ENCODE results near the gene PRKAA1. TPM values are rescaled to one million over a fixed set of nuclear protein-coding genes. Genes with fewer than 3 reads are reported as not detected.
"Not testable (repeated sequence)": the region's sequence is repeated elsewhere in the genome, so short reads cannot be mapped to it uniquely, and the experiment has no call there.

PRKAA1 gene
- total RNA-seq, 1 donor = 27.5 TPM

DNA sequence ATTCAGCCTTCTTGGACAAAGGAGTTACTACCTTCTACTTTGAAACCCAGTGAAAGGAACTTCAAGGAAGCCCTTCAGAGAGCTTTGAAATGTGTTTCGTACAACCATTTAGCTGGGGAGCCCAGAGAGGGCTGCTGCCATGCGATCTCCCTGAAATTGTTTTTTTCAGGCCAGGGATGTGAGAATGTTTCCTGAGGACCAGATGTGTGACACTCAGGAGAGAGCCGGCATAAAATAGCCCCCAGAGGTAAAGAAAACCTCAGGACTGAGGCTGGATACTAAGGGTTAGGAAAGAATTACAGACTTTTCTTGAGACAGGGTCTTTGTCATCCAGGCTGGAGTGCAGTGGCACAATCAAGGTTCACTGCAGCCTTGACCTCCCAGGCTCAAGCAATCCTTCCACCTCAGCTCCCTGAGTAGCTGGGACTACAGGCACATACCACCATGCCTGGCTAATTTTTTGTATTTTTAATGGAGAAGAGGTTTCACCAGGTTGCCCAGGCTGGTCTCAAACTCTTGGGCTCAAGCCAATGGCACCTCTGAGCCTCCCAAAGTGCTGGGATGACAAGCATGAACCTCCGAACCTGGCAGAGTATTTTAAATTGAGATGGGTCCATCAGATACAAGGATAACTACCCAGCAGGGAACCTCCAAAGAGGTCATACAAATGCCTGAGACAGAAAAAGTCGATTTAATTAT, 28.5 kb upstream of the PRKAA1 start:
- DNase-seq (ENCODE audit: low read depth in 2 of 3, low spot score in 2 of 3) = no peak

DNA sequence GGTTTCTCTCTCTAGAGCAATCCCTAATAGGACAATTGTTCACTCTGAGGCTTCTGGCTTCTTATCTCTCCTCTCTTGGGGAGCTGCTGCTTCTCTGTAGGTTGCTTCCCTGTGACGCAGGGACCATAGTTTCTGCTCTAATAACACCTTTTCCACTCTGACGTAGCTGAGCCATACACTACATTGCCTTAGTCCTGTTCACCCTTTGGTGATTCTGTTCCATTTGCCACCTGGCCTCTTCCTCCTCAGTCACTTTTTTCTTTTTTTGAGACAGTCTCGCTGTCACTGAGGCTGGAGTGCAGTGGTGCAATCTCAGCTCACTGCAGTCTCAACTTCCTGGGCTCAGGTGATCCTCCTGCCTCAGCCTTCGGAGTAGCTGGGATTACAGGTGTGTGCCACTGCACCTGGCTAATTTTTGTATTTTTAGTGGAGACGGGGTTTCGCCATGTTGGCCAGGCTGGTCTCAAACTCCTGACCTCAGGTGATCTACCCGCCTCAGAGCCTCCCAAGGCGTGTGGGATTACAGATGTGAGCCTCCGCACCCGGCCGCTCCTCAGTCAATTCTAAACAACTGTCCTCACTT, 27.4 kb upstream of the PRKAA1 start:
- DNase-seq (ENCODE audit: low read depth in 2 of 3, low spot score in 2 of 3) = not testable (repeated sequence)

DNA sequence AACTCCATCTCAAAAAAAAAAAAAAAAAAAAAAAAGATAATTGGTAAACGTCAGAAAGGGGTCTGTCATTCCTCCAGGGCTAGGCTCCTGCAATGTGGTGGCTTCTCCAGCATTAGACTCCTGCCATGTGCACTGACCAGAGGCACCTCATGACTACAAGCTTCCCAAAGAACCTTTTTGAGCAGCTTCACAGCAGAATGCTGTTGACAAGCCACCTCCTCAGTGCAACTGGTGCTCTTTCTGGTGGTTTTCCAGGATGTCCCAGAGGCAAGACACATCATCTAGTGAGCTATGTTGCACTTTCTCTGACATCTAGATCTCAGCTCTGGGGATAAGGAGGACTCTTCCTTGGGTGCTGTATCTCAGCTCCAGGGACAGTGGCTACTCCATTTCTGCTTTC, 25.3 kb upstream of the PRKAA1 start:
- no peak for DNase-seq (ENCODE audit: low read depth in 2 of 3, low spot score in 2 of 3)

DNA sequence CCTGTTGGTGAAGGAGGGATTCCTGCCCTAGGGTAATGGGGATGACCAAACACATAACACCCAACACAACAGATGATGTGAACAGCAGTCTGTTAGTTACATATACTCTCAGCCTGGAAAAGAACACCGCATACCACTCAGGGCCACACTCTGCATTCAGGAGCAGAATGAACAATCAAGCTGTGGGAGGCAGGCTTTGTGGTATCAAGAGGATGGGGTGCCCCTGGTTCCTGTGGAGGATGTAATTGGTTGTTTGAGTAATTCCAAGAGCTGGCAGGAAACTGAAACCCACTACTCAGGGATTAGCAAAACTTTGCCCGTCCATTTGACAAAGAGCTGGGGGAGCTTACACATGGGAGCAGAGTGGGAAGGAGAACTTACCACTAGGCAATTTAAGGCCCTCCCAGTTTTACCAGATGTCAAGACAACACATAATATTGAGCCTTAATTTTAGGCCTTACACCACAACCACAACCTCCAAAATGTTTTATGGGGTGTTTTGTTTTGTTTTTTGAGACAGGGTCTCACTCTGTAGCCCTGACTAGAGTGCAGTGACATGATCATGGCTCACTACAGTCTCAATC, 15.6 kb upstream of the PRKAA1 start:
- no peak for DNase-seq (ENCODE audit: low read depth in 2 of 3, low spot score in 2 of 3)

DNA sequence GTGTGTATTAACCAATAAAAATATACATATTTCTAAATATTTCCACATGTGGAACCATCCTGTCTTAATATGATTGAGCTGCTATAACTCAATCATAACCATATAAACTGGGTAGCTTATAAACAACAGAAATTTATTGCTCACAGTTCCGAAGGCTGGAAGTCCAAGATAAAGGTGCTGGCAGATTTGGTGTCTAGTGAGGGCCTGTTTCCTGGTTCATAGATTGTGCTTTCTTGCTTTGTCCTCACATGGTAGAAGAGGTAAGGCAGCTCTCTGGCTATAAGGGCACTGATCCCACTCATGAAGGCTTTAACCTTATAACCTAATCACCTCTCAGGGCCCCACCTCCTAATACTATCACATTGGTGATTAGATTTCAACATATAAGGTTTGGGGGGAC, 14.0 kb upstream of the PRKAA1 start:
- no peak for DNase-seq (ENCODE audit: low read depth in 2 of 3, low spot score in 2 of 3)

DNA sequence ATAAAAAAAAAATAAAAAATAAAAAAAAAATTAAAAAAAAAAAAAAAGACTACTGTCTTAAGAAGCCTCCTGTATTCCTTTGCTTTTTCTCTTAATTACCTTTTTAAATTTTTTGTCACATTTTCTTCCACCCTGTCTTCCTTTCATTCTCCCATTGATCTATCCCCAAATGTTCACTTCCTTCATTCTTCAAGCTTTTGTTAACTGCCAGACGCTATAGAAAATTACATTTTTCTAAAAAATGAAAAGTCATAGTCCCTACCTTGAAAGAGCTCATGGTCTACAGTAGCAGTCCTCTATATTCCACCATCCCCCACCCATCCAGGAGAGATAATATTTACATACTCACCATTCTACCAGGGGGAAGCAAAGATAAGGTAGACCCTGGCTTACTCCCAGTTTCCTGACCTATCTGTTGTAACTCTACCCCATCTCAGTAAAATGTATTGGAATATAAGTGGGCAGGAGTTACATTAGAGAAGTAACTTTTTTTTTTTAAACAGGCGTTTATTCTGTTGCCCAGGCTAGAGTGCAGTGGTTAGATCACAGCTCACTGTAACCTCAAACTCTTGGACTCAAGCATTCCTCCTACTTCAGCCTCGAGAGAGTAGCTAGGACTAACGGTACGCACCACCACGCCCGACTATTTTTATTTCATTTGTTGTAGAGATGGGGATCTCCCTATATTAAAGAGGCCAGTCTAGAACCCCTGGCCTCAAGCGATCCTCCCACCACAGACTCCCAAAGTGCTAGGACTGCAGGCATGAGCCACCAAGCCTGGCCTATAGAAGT, 3.8 kb upstream of the PRKAA1 start:
- DNase-seq (ENCODE audit: low read depth in 2 of 3, low spot score in 2 of 3) = no peak

DNA sequence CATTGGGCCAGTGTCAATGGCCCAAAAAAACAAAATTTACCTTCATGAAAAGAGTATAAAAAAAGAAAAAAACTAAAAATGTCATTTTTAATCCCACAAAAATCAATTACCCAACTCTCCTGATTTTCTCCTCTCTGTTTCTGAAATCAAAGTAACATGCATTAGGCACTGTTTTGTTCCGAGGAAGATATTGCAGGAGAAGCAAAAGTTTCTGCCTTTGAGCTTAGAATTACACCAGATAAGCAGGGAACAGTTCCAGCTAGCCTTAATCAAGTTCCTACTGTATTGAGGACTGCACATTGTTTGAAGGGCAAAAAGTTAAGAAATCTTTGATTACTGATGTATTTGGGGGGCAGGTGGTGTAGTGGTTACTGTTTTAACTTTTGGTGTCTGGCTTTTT, 1.1 kb upstream of the PRKAA1 start:
- no peak for DNase-seq (ENCODE audit: low read depth in 2 of 3, low spot score in 2 of 3)

DNA sequence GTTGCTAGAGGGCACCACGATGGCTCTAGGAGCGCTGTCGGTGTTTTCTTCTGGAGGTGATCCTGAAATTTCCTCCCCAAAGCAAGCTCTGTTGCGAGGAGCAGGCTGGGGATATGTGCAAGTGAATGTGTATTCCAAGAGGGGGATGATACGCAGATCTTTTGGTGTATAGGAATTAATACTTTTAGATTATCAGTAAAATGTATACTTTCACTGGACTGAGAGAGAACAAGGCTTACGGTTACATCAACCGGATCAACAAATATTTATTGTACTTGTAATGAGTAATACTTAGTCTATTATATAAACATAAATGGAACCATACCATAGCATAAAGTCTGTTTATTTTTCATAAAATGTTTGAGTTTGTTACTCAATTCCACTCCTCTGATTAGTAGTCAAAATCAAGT, 632 bp upstream of the PRKAA1 start:
- no peak for DNase-seq (ENCODE audit: low read depth in 2 of 3, low spot score in 2 of 3)

DNA sequence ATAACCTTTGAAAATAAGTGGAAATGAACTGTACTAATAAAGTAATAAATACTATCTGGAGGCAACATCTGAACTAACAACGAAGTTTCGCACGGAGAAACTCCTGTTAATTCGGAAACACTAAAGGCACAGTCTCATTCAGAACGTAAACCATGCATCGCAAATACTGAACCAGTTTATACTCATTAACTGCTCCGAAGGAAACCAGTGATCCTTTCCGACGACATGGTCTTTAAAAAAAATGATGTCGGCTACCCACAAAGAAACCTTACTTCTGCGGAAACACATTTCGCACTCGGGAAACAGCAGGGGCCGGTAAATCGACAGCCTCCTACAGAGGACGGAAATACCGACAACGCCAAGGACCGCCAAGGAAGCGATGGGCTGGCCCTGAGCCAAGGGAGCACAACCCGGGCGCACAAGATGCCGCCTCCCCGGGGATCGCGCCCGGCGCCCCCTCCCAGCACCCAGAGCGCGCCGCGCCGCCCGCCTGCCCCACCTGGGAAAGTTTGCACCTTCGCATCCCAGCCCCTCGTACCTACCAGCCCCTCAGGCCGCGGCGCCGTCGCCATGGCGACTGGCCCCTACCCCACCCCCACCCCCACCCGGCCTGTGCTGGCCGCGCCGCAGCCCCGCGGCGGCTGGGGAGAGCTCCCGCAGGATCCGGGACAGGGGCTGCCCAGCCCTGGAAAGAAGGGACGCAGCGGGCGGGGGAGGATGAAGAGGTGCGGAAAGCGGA, 732 bp downstream of the PRKAA1 start:
- DNase-seq (ENCODE audit: low read depth in 2 of 3, low spot score in 2 of 3) = peak; percentile 49 to 97 (median 86)

DNA sequence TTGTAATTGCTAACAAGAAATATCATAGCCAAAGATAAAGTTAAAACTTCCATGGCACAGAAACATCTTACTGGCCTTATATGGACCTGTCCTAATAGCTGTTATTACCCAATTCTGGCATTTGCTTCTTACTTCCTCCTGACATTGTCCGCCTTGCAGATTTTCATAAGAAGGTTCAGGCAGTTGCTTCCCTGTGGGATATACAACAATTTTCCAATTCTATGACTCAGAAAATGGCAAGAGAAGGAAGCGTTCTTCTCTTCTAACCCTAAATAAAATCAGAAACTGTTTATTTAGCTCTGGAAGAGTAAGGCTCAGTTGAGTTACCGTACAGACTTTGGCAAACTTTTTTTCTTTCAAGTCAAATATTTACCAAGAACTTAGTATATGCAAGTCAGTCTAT, 1.7 kb downstream of the PRKAA1 start:
- no peak for DNase-seq (ENCODE audit: low read depth in 2 of 3, low spot score in 2 of 3)

DNA sequence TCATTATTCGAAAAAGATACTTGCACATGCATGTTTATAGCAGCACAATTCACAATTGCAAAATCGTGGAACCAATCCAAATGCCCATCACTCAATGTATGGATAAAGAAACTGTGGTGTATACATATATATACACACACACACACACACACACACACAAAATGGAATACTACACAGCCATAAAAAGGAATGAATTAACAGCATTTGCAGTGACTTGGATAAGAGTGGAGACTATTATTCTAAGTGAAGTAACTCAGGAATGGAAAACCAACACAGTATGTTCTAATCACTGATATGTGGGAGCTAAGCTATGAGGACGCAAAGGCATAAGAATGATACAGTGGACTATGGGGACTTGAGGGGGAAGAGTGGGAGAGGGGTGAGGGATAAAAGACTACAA, 3.3 kb downstream of the PRKAA1 start:
- not testable (repeated sequence) for DNase-seq (ENCODE audit: low read depth in 2 of 3, low spot score in 2 of 3)

DNA sequence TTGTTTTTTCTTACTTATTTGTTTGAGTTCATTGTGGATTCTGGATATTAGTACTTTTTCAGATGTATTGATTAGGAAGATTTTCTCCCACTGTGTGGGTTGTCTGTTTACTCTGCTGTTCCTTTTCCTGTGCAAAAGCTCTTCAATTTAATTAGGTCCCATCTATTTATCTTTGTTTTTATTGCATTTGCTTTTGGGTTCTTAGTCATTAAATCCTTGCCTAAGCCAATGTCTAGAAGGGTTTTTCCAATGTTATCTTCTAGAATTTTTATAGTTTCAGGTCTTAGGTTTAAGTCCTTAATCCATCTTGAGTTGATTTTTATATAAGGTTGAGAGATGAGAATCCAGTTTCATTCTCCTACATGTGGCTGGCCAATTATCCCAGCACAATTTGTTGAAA, 3.8 kb downstream of the PRKAA1 start:
- not testable (repeated sequence) for DNase-seq (ENCODE audit: low read depth in 2 of 3, low spot score in 2 of 3)

DNA sequence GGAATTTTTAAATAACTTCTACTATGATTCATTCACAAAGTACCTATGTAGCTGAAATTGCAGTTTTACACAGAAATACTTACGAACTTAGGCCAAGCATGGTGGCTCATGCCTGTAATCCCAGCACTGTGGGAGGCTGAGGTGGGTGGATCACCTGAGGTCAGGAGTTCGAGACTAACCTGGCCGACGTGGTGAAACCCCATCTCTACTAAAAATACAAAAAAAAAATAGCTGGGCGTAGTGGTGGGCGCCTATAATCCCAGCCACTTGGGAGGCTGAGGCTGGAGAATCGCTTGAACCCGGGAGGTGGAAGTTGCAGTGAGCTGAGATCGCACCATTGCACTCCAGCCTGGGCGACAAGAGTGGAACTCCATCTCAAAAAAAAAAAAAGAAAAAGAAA, 5.5 kb downstream of the PRKAA1 start:
- not testable (repeated sequence) for DNase-seq (ENCODE audit: low read depth in 2 of 3, low spot score in 2 of 3)

DNA sequence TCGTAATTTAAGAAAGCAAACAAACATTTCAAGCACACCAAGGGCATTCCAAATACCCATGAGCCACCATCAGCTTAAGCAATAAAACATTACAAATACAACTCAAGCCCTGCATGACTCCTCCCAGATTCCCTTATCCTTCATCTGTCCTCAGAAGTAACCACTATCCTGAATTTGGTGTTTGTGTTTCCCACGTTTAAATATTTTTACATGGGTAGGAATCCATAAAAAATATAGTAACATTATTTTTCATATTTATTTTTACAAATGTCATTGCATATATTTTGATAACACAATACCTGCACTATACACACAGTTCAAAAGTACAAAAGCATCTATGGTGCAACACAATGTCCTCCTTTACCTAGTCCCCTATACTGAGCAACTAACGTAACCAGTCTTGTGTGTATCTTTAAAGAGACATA, 6.4 kb downstream of the PRKAA1 start:
- no peak for DNase-seq (ENCODE audit: low read depth in 2 of 3, low spot score in 2 of 3)

DNA sequence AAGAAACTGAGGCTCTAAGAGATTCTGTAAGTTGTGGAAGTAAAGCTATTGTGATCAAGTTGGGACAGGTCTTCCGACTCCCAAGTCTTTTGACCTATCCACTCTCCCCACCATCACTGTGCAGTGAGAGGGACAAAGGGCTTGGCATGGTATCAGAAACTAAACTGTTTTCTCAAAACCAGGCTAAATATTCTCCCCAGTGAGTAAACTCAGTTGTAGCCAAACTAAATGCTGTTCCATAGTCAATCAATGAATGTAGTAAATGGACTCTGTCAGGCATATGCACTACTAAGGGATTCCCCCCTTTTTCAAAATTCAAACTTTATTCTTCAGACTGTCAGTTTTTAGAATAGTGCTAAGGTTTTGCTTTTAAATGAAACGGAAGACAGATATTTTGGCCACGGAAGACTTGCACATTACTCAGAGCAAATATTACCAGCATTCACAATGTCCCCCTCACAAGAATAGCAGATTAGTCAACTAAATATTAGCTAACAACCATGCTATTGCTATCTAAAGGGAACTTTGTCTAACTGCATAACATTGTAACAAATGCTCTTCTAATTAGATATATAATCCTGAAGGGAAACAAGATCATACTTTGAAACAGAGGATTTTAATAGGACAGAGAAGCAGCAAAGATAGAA, 7.1 kb downstream of the PRKAA1 start:
- no peak for DNase-seq (ENCODE audit: low read depth in 2 of 3, low spot score in 2 of 3)

DNA sequence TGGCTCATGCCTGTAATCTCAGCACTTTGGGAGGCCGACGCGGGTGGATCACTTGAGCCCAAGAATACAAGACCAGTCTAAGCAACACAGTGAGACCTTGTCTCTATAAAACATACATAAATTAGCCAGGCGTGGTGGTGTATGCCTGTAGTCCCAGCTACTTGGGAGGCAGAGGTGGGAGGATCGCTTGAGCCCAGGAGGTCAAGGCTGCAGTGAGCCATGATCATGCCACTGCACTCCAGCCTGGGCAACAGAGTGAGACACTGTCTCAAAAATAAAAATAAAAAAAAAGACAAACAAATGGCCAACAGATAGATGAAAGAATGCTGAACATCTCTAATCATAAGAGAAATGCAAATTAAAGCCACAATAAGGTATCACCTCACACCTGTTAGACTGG, 9.2 kb downstream of the PRKAA1 start:
- not testable (repeated sequence) for DNase-seq (ENCODE audit: low read depth in 2 of 3, low spot score in 2 of 3)

DNA sequence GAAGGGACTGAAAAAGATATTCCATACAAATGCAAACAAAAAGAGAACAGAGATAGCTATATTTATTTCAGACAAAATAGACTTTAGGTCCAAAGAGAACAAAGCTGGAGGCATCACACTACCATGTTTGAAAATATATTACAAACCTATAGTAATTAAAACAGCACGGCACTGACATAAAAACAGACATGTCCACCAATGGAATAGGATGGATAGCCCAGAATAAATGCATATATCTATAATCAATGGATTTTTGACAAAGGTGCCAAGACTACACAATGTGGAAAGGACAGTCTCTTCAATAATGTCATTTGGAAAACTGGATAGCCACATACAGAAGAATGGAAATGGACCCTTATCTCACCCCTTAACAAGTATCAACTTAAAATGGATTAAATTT, 10.2 kb downstream of the PRKAA1 start:
- DNase-seq (ENCODE audit: low read depth in 2 of 3, low spot score in 2 of 3) = no peak

DNA sequence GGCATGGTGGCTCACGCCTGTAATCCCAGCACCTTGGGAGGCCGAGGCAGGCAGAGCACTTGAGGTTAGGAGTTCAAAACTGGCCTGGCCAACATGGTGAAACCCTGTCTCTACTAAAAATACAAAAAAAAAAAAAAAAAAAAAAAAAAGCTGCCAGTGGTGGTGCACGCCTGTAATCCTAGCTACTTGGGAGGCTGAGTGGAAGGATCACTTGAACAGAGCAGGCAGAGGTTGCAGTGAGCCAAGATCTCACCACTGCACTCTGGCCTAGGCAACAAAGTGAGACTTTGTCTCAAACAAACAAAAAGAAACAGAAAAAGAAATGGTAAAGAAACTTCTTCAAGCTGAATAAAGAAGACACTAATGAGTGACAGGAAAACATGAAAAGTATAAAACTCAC, 11.5 kb downstream of the PRKAA1 start:
- not testable (repeated sequence) for DNase-seq (ENCODE audit: low read depth in 2 of 3, low spot score in 2 of 3)

DNA sequence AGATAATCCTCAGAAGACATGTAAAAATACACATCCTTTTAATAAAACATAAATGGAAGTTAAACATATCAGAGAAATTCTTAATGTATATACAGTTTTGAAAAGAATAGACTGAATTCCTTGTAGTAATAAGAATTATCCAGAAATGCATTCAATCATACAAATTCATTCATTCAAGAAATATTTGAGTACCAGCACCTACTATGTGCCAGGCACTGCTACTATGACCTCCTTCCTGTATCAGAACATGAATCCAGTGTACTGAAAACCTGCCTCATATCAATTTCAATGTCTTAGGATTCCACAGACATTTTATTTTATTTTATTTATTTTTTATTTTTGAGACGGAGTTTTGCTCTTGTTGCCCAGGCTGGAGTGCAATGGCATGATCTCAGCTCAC, 13.3 kb downstream of the PRKAA1 start:
- no peak for DNase-seq (ENCODE audit: low read depth in 2 of 3, low spot score in 2 of 3)

DNA sequence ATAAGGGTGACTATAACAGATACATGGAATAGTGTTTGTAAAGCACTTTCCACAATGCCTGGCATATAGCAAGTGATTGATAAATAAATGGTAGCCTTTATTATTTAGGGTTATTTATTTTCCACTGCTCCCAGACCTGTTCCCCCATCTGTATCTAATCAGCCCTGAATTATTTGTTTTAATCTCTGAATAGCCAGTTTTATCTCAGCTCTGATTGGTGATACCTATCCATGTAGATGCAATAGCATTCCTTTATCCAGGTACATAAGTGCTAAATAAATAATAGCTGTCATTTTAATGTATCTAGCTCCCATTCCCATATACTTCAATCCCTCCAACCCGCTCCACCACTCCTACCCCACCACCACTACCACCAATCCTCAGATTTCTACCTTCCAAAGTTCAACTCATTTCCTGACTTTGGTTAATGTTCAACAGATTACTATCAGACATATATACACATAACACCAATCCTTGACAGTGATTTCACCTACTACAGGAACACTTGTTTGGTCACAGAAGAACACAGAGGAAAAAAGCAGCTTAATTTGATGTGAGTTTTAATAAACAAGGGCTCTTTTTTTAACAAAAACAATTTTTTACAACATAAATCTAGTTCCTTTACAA, 14.0 kb downstream of the PRKAA1 start:
- no peak for DNase-seq (ENCODE audit: low read depth in 2 of 3, low spot score in 2 of 3)

All from hematopoietic multipotent progenitor cell (in vitro differentiated cells).